ENCODE results near the gene TIMM22.

GRCh38 chr17:1011760-1012735 lies 15.1 kb downstream of the TIMM22 start:
- TF ChIP-seq CTCF (conservative IDR thresholded peaks at IDR 0.05 in 1 of 2, IDR thresholded peaks at IDR 0.05 in 1 of 2; ENCODE audit: extremely low read depth in 1 of 2, insufficient read depth in 1 of 2, low read depth in 1 of 2, low read length in 2 of 2) (no peak), EZH2 (IDR thresholded peaks at IDR 0.05; ENCODE audit: borderline replicate concordance, low read length) (no peak)

Measured in mammary epithelial cell (primary cell).